ENCODE results near the gene NUP62. TPM values are rescaled to one million over a fixed set of nuclear protein-coding genes. Genes with fewer than 3 reads are reported as not detected.

NUP62 gene
- total RNA-seq, 1 experiment from 2014 or later = 127 TPM

GRCh38 chr19:49930483-49931011 is 1.2 kb upstream of the NUP62 start:
- DNase-seq = peak; percentile 76
- no peak overlapping the region for H2BK120ac ChIP-seq (ENCODE audit: low read depth, low read length, poor library complexity, severe bottlenecking)
- no peak overlapping the region for H3K4ac ChIP-seq (ENCODE audit: low read depth, low read length)
- H3K79me2 ChIP-seq (ENCODE audit: insufficient read depth, low read length) = peaks cover 19% of the 10 kb centered on the region; the same call in 1 of the 2 replicates
- H2BK5ac ChIP-seq (ENCODE audit: insufficient read length, low read length) = no peak overlapping the region
- H2BK12ac ChIP-seq (ENCODE audit: insufficient read length, low read depth, low read length) = no peak overlapping the region
- H3K27me3 Mint-ChIP-seq (ENCODE audit: low read depth) = peaks cover 3% of the 10 kb centered on the region
- H3K9ac ChIP-seq (ENCODE audit: extremely low read depth, insufficient read length, low read length) = no peak overlapping the region
- no peak overlapping the region for H4K5ac ChIP-seq (ENCODE audit: insufficient read length, low read depth, low read length)
- H4K91ac ChIP-seq (ENCODE audit: insufficient read length, low read depth, low read length) = no peak overlapping the region
- no peak overlapping the region for H2AFZ ChIP-seq (ENCODE audit: low read length)
- H3K23ac ChIP-seq (ENCODE audit: insufficient read length, low read depth, low read length) = no peak overlapping the region
- H3K4me1 Mint-ChIP-seq = peaks cover 15 to 29% of the 10 kb centered on the region in 2 experiments
- H3K27ac Mint-ChIP-seq = peak overlapping the region; percentile 97 to 100 (median 99)
- no CpG with 5 or more reads among the region's 15 CpGs for WGBS (ENCODE audit: extremely low coverage, insufficient read length, low lambda C conversion rate)
- peak overlapping the region; percentile 95 to 99 for H3K4me3 Mint-ChIP-seq
- H4K8ac ChIP-seq (replicated peaks; ENCODE audit: insufficient read length, low read depth, low read length) = no peak overlapping the region
- H3K9me3 Mint-ChIP-seq = peaks cover 0 to 4% of the 10 kb centered on the region in 2 experiments; a peak in 3 of 5 replicates
- H4K20me1 ChIP-seq (ENCODE audit: control insufficient read depth, insufficient read depth, insufficient read length) = peaks cover 2% of the 10 kb centered on the region
- H3K4me1 ChIP-seq (ENCODE audit: insufficient read depth, low read length) = no peaks in the 10 kb centered on the region; the same call in 1 of the 2 replicates
- peaks cover 28 to 50% (median 31%) of the 10 kb centered on the region in 3 experiments for H3K36me3 Mint-ChIP-seq (ENCODE audit: insufficient read depth in 1 of 3, low read depth in 3 of 3)
- no peak overlapping the region for H2BK20ac ChIP-seq (ENCODE audit: low read depth, low read length, poor library complexity, severe bottlenecking)
- TF ChIP-seq CTCF (conservative IDR thresholded peaks at IDR 0.05) = no peak
- 0 out of 2 replicates have a peak overlapping the region, but pooled peaks have one; percentile 64 for H3K14ac ChIP-seq (ENCODE audit: insufficient read depth, low read length)
- no peaks in the 10 kb centered on the region for H3K9me3 ChIP-seq (ENCODE audit: control insufficient read depth, low read depth, low read length)
- no peak overlapping the region for H3T11ph ChIP-seq (ENCODE audit: low read length)
- no peak overlapping the region for H2BK15ac ChIP-seq (ENCODE audit: low read depth, low read length)
- peaks cover 10% of the 10 kb centered on the region for H3K23me2 ChIP-seq (ENCODE audit: insufficient read length, low read depth, low read length, poor library complexity, severe bottlenecking)
- no peak overlapping the region for H2AK5ac ChIP-seq (ENCODE audit: insufficient read length, low read length)
- peak overlapping the region; percentile 65 for H3K18ac ChIP-seq (ENCODE audit: insufficient read length, low read depth, low read length)
- no peaks in the 10 kb centered on the region for H3K79me1 ChIP-seq (ENCODE audit: insufficient read depth, low read depth, low read length, poor library complexity, severe bottlenecking)
- H3K4me2 ChIP-seq (ENCODE audit: insufficient read depth, insufficient read length, low read length) = peak overlapping the region; percentile 82
- no peak overlapping the region for H3K27ac ChIP-seq (ENCODE audit: insufficient read length, low read depth, low read length)
- H3K56ac ChIP-seq (ENCODE audit: insufficient read length, low read depth, low read length) = no peak overlapping the region
- no peaks in the 10 kb centered on the region for H3K27me3 ChIP-seq (ENCODE audit: insufficient read depth, low read length)
